DMS53 (cell line): ENCODE results near the gene GRK3.
A peak's percentile ranks its signal among the peaks of the same experiment; 100 is the strongest.
"Not testable (repeated sequence)": the region's sequence is repeated elsewhere in the genome, so short reads cannot be mapped to it uniquely, and the experiment has no call there.

ENCODE experiments used
- DNase-seq: peaks from one replicate; lab custom pipeline; 2025; lab: John Stamatoyannopoulos, UW

The GRK3 gene

GRCh38 chr22:25551396-25551795, 13.1 kb upstream of the GRK3 start:
- DNase-seq: no peak

- DNase-seq: not testable (repeated sequence)
These were observed 12.1 kb upstream of the GRK3 start for GRCh38 chr22:25552405-25552804.

- DNase-seq: no peak
These were observed 11.3 kb upstream of the GRK3 start for GRCh38 chr22:25553131-25553530.

- no peak for DNase-seq
These were observed 10.2 kb upstream of the GRK3 start for GRCh38 chr22:25554238-25554671.

GRCh38 chr22:25554689-25555088, 9.8 kb upstream of the GRK3 start:
- no peak for DNase-seq

GRCh38 chr22:25555586-25555985, 8.9 kb upstream of the GRK3 start:
- DNase-seq: no peak

- no peak for DNase-seq
These were observed 7.3 kb upstream of the GRK3 start for GRCh38 chr22:25557218-25557617.

GRCh38 chr22:25558341-25558740, 6.1 kb upstream of the GRK3 start:
- no peak for DNase-seq

GRCh38 chr22:25559910-25560309, 4.6 kb upstream of the GRK3 start:
- not testable (repeated sequence) for DNase-seq

GRCh38 chr22:25561182-25561581, 3.3 kb upstream of the GRK3 start:
- DNase-seq: not testable (repeated sequence)

GRCh38 chr22:25561927-25562326, 2.5 kb upstream of the GRK3 start:
- not testable (repeated sequence) for DNase-seq

- DNase-seq: not testable (repeated sequence)
These were observed 1.3 kb upstream of the GRK3 start for GRCh38 chr22:25562966-25563760.

GRCh38 chr22:25563761-25564319, 635 bp upstream of the GRK3 start:
- peak; percentile 28 for DNase-seq

- DNase-seq: peak; percentile 42
These were observed 653 bp downstream of the GRK3 start for GRCh38 chr22:25564979-25565677.

GRCh38 chr22:25566186-25566897, 1.9 kb downstream of the GRK3 start:
- DNase-seq: no peak

- no peak for DNase-seq
These were observed 2.4 kb downstream of the GRK3 start for GRCh38 chr22:25566898-25567235.

GRCh38 chr22:25567251-25567675, 2.8 kb downstream of the GRK3 start:
- no peak for DNase-seq

GRCh38 chr22:25568066-25568465, 3.6 kb downstream of the GRK3 start:
- DNase-seq: not testable (repeated sequence)

GRCh38 chr22:25569361-25569760, 4.9 kb downstream of the GRK3 start:
- DNase-seq: no peak

- DNase-seq: no peak
These were observed 5.5 kb downstream of the GRK3 start for GRCh38 chr22:25569983-25570382.

- DNase-seq: no peak
These were observed 6.0 kb downstream of the GRK3 start for GRCh38 chr22:25570486-25570885.

GRCh38 chr22:25571969-25572707, 7.7 kb downstream of the GRK3 start:
- DNase-seq: not testable (repeated sequence)
